ENCODE results near the gene VAPB.

The VAPB gene

DNA sequence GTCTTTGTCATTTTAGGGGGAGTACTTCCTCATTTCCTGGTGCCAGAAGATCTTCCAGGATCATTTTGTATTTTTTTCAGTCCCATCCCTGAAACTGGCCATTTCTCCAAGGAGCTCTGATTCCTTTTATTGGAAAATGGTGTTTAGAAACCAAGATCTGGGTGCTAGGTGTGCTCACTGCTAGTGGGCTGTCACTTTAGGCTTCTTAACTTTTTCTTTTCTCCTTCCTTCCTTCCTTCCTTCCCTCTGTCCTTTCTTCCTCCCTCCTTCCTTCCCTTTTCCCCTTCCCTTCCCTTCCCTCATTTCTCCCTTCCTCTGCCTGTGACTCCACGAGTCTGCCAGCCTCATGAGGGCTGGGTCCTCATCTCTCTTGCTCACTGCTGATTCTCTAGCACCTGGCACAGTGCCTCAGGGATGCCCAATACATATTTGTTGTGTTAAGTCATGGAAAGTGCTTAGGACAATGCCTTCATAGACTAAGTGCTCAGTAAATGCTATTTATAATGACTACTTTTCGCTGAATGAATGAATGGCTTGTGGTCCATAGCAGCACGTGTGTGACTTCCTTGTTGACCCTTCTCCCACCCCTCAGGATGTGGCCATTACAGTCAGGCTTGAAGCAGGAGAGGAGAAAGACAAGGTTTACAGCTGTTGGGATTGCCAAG lies 89.2 kb downstream of the VAPB start:
- Histone ChIP-seq H3K27ac (ENCODE audit: insufficient read depth, low read length, poor library complexity, severe bottlenecking) (no peak overlapping the region), H3K4me1 (ENCODE audit: control insufficient read depth, insufficient read depth, low read length, poor library complexity, severe bottlenecking) (no peaks in the 10 kb centered on the region), H3K27me3 (replicated peaks; ENCODE audit: control insufficient read depth, insufficient read depth, low read length, poor library complexity, severe bottlenecking) (no peaks in the 10 kb centered on the region), H3K36me3 (ENCODE audit: control insufficient read depth, insufficient read depth, low read length) (no peaks in the 10 kb centered on the region), H3K9me3 (ENCODE audit: control insufficient read depth, low read length) (no peaks in the 10 kb centered on the region), H3K4me3 (ENCODE audit: insufficient read depth, low read depth, low read length, poor library complexity, severe bottlenecking) (no peak overlapping the region)
- DNase-seq: no peak

DNA sequence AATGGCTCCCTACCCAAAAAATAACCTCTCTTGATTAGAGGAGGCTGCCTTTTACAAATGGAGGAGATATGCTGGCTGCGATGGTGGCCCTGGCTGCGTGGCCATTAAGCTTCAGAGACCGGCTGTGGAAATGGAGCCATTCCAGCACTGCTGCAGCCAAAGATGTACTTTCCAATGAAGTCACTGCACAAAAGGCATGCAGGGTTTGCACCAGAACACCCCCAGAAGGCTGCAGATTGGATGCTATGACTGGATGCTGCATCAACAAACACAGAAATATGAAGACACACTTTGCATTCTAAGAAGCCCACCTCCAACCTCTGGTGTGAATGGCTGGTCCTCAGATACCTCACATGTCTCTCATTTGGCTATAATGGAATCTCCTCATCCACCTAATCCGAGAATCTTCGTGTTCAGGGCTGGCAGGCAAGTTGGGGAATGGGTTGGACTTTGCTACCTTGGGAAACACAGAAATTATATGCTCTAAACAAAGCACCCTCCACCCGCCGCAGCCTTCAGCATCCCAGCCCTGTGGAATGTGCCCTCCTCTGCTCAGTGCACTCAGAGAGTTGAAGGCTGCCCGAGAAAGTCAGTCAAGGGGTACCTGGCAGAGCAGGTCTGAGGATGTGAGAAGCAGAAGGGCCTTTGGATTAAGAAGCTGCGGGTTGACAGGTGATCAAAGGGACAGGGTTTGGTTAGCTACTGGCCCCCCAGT lies 90.9 kb downstream of the VAPB start:
- DNase-seq: no peak
- H3K4me1 ChIP-seq (ENCODE audit: control insufficient read depth, insufficient read depth, low read length, poor library complexity, severe bottlenecking): no peaks in the 10 kb centered on the region
- H3K27ac ChIP-seq (ENCODE audit: insufficient read depth, low read length, poor library complexity, severe bottlenecking): no peak overlapping the region
- H3K36me3 ChIP-seq (ENCODE audit: control insufficient read depth, insufficient read depth, low read length): no peaks in the 10 kb centered on the region
- H3K9me3 ChIP-seq (ENCODE audit: control insufficient read depth, low read length): no peaks in the 10 kb centered on the region
- H3K4me3 ChIP-seq (ENCODE audit: insufficient read depth, low read depth, low read length, poor library complexity, severe bottlenecking): no peak overlapping the region
- no peaks in the 10 kb centered on the region for H3K27me3 ChIP-seq (replicated peaks; ENCODE audit: control insufficient read depth, insufficient read depth, low read length, poor library complexity, severe bottlenecking)

DNA sequence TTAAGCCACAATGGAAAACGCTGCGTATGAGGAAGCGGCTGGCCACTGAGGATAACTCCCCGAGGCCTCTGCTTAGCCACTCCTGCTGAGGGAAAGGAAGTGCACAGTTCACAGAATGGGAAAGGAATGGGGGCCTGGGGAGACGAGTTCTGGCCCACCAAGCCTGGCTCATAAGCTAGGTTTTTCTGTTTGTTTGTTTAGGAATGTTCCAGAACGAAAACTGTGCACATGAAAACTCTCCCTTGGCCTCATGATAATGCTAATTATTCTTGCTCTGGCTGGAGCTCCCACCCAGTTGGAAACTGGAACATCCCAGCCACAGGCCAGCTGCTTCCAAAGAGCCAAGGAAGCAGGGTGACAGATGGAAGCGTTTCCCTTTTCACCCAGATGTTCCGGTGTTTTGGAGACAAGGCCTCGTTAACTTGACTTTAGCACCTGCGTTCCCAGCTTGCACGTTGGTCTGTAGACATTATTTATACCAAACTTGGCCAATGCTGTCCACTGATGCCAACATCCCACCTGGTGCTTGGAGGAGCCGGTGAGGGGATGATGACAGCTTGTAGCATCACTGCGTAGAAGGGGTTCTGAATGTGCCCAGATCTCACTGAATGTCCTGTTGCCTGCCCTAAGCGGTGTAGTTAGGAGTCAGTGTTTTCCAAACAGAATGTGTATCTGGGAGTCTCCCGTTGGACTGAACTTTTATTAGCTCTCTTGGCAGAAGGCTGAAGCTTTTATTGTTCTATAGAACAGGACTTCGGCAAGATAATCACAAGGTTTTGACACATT lies 91.7 kb downstream of the VAPB start:
- Histone ChIP-seq H3K36me3 (ENCODE audit: control insufficient read depth, insufficient read depth, low read length) (no peaks in the 10 kb centered on the region), H3K4me3 (ENCODE audit: insufficient read depth, low read depth, low read length, poor library complexity, severe bottlenecking) (no peak overlapping the region), H3K9me3 (ENCODE audit: control insufficient read depth, low read length) (peaks cover 3% of the 10 kb centered on the region), H3K4me1 (ENCODE audit: control insufficient read depth, insufficient read depth, low read length, poor library complexity, severe bottlenecking) (no peaks in the 10 kb centered on the region), H3K27ac (ENCODE audit: insufficient read depth, low read length, poor library complexity, severe bottlenecking) (no peak overlapping the region), H3K27me3 (replicated peaks; ENCODE audit: control insufficient read depth, insufficient read depth, low read length, poor library complexity, severe bottlenecking) (no peaks in the 10 kb centered on the region)
- DNase-seq: no peak

DNA sequence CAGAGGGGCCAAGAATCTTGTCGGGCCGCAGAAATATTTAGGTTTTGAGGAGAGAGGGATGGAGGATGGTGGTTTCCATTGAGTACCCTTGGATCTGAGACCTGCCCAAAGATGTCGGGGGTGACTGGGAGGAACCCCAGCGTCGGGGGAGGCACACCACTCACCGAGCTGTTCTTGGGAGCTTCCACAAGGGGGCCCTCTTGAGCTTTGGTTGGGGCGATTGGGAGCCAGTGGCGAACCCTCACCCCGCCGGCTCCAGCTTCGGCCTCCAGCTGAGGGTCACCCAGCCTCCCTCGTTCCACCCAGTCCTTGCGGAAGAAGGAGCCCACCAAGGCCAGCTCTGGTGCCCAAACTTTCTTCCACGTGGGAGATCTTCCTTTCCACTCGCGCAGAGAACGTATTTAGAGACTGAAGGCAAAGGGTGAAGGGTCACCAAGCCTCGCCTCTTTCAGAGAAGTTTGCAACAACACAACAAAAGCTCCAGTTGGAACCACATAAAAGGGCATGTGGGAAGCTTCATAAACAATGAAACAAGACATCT lies 92.5 kb downstream of the VAPB start:
- no peak overlapping the region for H3K4me3 ChIP-seq (ENCODE audit: insufficient read depth, low read depth, low read length, poor library complexity, severe bottlenecking)
- H3K36me3 ChIP-seq (ENCODE audit: control insufficient read depth, insufficient read depth, low read length): no peaks in the 10 kb centered on the region
- H3K4me1 ChIP-seq (ENCODE audit: control insufficient read depth, insufficient read depth, low read length, poor library complexity, severe bottlenecking): no peaks in the 10 kb centered on the region
- H3K27ac ChIP-seq (ENCODE audit: insufficient read depth, low read length, poor library complexity, severe bottlenecking): no peak overlapping the region
- DNase-seq: no peak
- no peaks in the 10 kb centered on the region for H3K27me3 ChIP-seq (replicated peaks; ENCODE audit: control insufficient read depth, insufficient read depth, low read length, poor library complexity, severe bottlenecking)
- peaks cover 11% of the 10 kb centered on the region for H3K9me3 ChIP-seq (ENCODE audit: control insufficient read depth, low read length)

DNA sequence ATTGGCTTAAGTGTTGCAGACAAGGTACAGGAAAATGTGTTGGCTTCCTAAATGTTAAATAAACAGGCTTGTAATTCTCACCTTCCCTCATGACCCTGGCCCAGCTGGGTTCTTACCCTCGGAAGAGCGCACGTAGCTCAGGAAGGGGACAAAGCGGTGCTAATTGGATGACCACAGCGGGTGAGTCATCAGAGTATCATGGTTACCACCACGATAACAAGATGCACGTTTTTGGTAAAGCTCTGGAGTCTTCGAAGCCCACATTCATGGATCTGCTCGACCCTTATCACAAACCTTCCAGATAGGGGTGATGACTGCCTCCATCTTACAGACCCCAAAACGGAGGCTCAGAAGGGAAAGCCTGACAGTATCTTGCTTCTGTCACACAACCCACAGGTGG lies 93.4 kb downstream of the VAPB start:
- Histone ChIP-seq H3K27me3 (replicated peaks; ENCODE audit: control insufficient read depth, insufficient read depth, low read length, poor library complexity, severe bottlenecking) (no peaks in the 10 kb centered on the region), H3K4me3 (ENCODE audit: insufficient read depth, low read depth, low read length, poor library complexity, severe bottlenecking) (no peak overlapping the region), H3K36me3 (ENCODE audit: control insufficient read depth, insufficient read depth, low read length) (no peaks in the 10 kb centered on the region), H3K9me3 (ENCODE audit: control insufficient read depth, low read length) (peaks cover 12% of the 10 kb centered on the region), H3K4me1 (ENCODE audit: control insufficient read depth, insufficient read depth, low read length, poor library complexity, severe bottlenecking) (no peaks in the 10 kb centered on the region), H3K27ac (ENCODE audit: insufficient read depth, low read length, poor library complexity, severe bottlenecking) (no peak overlapping the region)
- DNase-seq: no peak

- H3K27ac ChIP-seq (ENCODE audit: insufficient read depth, low read length, poor library complexity, severe bottlenecking): no peak overlapping the region
- DNase-seq: no peak
- H3K27me3 ChIP-seq (replicated peaks; ENCODE audit: control insufficient read depth, insufficient read depth, low read length, poor library complexity, severe bottlenecking): no peaks in the 10 kb centered on the region
- peaks cover 12% of the 10 kb centered on the region for H3K9me3 ChIP-seq (ENCODE audit: control insufficient read depth, low read length)
- no peak overlapping the region for H3K4me3 ChIP-seq (ENCODE audit: insufficient read depth, low read depth, low read length, poor library complexity, severe bottlenecking)
- no peaks in the 10 kb centered on the region for H3K4me1 ChIP-seq (ENCODE audit: control insufficient read depth, insufficient read depth, low read length, poor library complexity, severe bottlenecking)
- no peaks in the 10 kb centered on the region for H3K36me3 ChIP-seq (ENCODE audit: control insufficient read depth, insufficient read depth, low read length)
Measured at GRCh38 chr20:58483051-58483450, 94.0 kb downstream of the VAPB start.

DNA sequence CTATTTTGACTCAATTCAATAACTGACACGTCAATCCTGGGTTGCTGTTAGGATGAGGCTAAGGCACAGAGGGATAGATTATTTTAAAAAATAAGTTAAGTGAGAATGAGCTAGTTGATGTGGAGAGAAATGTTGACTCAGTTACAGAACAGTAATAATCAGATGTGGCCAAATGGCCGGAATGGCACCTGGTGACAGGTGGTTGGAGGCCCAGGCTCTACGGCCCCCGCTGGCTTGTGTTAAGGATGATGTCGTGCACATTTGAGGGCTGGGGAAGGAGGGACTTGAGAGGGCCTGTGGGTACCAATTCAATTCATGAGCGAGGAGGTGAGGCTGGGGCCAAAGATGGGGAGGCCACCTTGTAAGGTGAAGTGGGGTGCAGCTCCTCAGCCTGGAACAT lies 94.4 kb downstream of the VAPB start:
- no peaks in the 10 kb centered on the region for H3K4me1 ChIP-seq (ENCODE audit: control insufficient read depth, insufficient read depth, low read length, poor library complexity, severe bottlenecking)
- no peaks in the 10 kb centered on the region for H3K36me3 ChIP-seq (ENCODE audit: control insufficient read depth, insufficient read depth, low read length)
- H3K27me3 ChIP-seq (replicated peaks; ENCODE audit: control insufficient read depth, insufficient read depth, low read length, poor library complexity, severe bottlenecking): no peaks in the 10 kb centered on the region
- no peak for DNase-seq
- H3K4me3 ChIP-seq (ENCODE audit: insufficient read depth, low read depth, low read length, poor library complexity, severe bottlenecking): no peak overlapping the region
- peaks cover 12% of the 10 kb centered on the region for H3K9me3 ChIP-seq (ENCODE audit: control insufficient read depth, low read length)
- H3K27ac ChIP-seq (ENCODE audit: insufficient read depth, low read length, poor library complexity, severe bottlenecking): no peak overlapping the region

- DNase-seq: no peak
- H3K27ac ChIP-seq (ENCODE audit: insufficient read depth, low read length, poor library complexity, severe bottlenecking): no peak overlapping the region
- no peak overlapping the region for H3K4me3 ChIP-seq (ENCODE audit: insufficient read depth, low read depth, low read length, poor library complexity, severe bottlenecking)
- peaks cover 12% of the 10 kb centered on the region for H3K9me3 ChIP-seq (ENCODE audit: control insufficient read depth, low read length)
- H3K4me1 ChIP-seq (ENCODE audit: control insufficient read depth, insufficient read depth, low read length, poor library complexity, severe bottlenecking): no peaks in the 10 kb centered on the region
- no peaks in the 10 kb centered on the region for H3K27me3 ChIP-seq (replicated peaks; ENCODE audit: control insufficient read depth, insufficient read depth, low read length, poor library complexity, severe bottlenecking)
- no peaks in the 10 kb centered on the region for H3K36me3 ChIP-seq (ENCODE audit: control insufficient read depth, insufficient read depth, low read length)
Measured at GRCh38 chr20:58485393-58485792, 96.4 kb downstream of the VAPB start.

DNA sequence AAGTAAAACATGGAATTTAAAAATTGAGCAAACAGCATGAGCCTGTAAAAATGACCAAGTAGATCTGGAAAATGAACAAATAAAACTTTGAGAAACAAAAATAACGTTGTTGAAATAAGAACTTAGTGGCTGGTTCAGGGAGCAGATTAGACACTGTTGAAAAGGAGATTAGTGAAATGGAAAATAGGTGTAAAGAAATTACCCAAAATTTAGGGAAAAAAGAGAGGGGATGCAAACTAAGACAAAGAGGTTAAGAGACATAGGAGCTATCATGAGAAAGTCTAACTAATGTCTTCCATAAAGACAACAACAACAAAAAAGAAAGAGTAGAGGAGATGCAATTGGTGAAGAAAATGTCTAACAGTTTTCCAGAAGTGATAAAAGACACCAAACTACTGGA lies 97.2 kb downstream of the VAPB start:
- Histone ChIP-seq H3K9me3 (ENCODE audit: control insufficient read depth, low read length) (peaks cover 12% of the 10 kb centered on the region), H3K4me1 (ENCODE audit: control insufficient read depth, insufficient read depth, low read length, poor library complexity, severe bottlenecking) (no peaks in the 10 kb centered on the region), H3K4me3 (ENCODE audit: insufficient read depth, low read depth, low read length, poor library complexity, severe bottlenecking) (no peak overlapping the region), H3K27ac (ENCODE audit: insufficient read depth, low read length, poor library complexity, severe bottlenecking) (no peak overlapping the region), H3K36me3 (ENCODE audit: control insufficient read depth, insufficient read depth, low read length) (no peaks in the 10 kb centered on the region), H3K27me3 (replicated peaks; ENCODE audit: control insufficient read depth, insufficient read depth, low read length, poor library complexity, severe bottlenecking) (no peaks in the 10 kb centered on the region)
- no peak for DNase-seq
